CMK (cell line): Measurements from ENCODE around the gene PRR22.
"Not testable (repeated sequence)": the region's sequence is repeated elsewhere in the genome, so short reads cannot be mapped to it uniquely, and the experiment has no call there.

Experiments used
- DNase-seq: peaks from one replicate; pipeline ENCODE4 v3.0.0-alpha.2; 2010; ENCODE audit warnings: low read depth

PRR22 gene

DNA sequence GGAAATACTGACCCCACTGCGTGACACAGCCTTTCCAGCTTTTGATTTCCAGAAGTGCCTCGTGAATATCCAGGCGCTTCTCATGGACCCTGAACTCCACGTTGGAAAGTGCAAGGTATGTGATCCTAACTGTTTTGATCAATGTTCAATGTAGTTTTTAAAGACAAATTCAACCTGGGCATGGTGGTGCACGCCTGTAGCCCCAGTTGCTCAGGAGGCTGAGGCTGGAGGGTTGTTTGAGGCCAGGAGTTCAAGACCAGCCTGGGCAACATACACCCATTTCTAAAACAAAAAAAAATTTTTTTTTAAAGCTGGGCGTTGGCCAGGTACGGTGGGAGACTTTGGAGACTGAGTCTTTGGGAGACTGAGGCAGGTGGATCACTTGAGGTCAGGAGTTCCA is 32.8 kb downstream of the PRR22 start:
- no peak for DNase-seq

DNA sequence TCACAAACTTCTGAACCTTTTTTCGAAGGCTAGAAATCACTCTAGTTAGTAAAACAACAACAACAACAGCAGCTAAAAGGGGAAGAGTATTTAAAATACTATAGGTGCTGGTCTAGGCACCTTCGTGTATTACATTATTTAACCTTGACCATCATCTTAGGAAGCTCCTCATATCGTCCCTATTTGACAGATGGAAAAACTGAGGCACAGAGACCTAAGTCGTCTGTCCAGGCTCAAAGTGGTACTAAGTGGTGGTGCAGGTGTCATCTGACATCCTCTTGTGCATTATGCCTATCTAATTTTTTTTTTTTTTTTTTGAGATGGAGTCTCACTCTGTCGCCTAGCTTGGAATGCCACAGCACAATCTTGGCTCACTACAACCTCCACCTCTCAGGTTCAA is 35.0 kb downstream of the PRR22 start:
- DNase-seq, result no peak

DNA sequence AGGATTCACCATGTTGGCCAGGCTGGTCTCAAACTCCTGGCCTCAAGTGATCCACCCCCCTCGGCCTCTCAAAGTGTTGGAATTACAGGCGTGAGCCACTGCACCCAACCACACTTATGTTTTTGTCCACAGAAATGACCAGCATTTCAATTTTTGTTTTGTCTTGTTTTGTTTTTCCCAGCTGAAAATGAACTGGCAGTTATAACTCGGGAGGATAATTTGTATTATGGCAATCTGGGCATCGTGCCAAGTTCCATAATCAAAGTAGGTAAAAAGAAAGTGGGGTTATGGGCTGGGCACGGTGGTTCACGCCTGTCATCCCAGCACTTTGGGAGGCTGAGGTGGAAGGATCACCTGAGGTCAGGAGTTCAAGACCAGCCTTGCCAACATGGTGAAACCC is 35.6 kb downstream of the PRR22 start:
- DNase-seq, result not testable (repeated sequence)

DNA sequence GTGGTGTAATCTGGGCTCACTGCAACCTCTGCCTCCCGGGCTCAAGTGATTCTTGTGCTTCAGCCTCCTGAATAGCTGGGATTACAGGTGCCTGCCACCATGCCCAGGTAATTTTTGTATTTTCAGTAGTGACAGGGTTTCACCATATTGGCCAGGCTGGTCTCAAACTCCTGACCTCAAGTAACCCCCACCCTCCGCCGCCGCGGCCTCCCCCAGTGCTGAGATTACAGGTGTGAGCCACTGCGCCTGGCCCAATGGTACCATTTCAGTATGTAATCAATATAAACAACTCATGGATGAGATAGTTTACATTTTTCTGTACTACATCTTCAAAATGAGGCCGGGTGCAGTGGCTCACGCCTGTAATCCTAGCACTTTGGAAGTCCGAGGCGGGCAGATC is 39.5 kb downstream of the PRR22 start:
- not testable (repeated sequence) for DNase-seq

DNA sequence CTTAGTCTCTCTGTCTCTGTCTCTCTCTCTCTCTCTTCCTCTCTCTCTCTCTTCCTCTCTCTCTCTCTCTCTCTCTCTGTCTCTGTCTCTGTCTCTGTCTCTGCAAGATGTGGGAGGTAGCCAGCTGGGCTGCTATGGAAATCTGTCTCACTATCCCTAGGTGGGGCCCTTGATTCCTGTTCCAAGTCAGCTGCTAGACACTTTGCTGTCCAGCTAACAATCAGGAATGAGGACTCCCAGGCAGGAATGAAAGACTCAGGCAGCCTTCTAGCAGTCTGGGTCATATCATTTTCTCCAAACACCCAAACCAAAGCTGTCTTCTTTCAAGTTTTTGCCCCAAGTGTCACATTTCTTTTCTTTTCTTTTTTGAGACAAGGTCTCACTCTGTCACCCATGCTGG is 40.9 kb downstream of the PRR22 start:
- DNase-seq, result no peak

DNA sequence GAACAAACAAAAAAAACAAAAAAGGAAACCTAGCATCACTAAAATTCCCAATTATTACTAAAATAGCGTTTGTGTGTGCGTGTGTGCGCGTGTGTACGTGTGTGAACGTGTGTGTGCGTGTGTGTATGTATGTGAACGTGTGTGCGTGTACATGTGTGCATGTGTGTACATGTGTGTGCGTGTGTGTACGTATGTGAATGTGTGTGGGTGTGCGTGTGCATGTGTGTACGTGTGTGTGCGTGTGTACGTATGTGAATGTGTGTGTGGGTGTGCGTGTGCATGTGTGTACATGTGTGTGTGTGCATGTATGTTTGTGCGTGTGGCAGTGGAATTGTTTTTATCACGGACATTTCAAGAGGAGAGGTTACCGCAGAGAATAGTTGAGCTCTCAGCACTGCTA is 42.5 kb downstream of the PRR22 start:
- no peak for DNase-seq

DNA sequence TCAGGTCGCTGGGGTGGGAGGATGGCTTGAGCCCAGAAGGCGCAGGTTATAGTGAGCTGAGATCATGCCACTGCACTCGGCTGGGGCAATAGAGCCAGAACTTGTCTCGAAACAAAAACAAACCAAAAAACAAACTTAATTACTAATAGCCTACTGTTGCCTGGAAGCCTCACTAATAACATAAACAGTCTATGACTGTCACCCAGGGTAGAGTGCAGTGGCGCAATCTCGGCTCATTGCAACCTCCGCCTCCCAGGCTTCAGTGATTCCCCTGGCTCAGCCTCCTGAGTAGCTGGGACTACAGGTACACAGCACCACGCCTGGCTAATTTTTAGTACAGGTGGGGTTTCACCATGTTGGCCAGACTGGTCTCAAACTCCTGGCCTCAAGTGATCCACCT is 46.1 kb downstream of the PRR22 start:
- no peak for DNase-seq

DNA sequence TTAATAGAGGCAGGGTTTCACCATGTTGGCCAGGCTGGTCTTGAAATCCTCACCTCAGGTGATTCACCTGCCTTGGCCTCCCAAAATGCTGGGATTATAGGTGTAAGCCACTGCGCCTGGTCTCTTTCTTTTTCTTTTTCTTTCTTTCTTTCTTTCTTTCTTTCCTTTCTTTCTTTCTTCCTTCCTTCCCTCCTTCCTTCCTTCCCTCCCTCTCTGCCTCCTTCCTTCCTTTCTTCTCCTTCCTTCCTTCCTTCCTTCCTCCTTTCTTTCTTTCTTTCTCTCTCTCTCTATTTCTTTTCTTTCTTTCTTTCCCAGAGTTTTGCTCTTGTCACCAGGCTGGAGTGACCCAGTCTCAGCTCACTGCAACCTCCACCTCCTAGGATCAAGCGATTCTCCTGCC is 51.4 kb downstream of the PRR22 start:
- DNase-seq, result not testable (repeated sequence)
